HFFc6 (cell line): ENCODE results near the gene ARF6. TPM values are rescaled to one million over a fixed set of nuclear protein-coding genes. Genes with fewer than 3 reads are reported as not detected.

Source experiments
- DNase-seq: peaks from one replicate; pipeline ENCODE4 v3.0.0-alpha.2; 2018
- H3K27ac Mint-ChIP-seq: 2 replicates; pipeline ENCODE4 v1.8.0; 2020; ENCODE audit warnings: mild to moderate bottlenecking, mixed read lengths
- H3K27me3 Mint-ChIP-seq: 2 replicates; pipeline ENCODE4 v1.8.0; 2021; ENCODE audit warnings: mild to moderate bottlenecking, moderate library complexity, mixed read lengths; ENCODE audit not compliant: insufficient read depth
- H3K36me3 Mint-ChIP-seq: 2 replicates; pipeline ENCODE4 v1.8.0; 2021; ENCODE audit warnings: low read depth, mixed read lengths
- H3K4me1 Mint-ChIP-seq: 2 replicates; pipeline ENCODE4 v1.8.0; 2020; ENCODE audit warnings: low read depth, mixed read lengths
- H3K4me3 Mint-ChIP-seq: 2 replicates; pipeline ENCODE4 v1.8.0; 2020; ENCODE audit warnings: mild to moderate bottlenecking, moderate library complexity, mixed read lengths
- H3K9me3 Mint-ChIP-seq: 2 replicates; pipeline ENCODE4 v1.8.0; 2020; ENCODE audit warnings: mild to moderate bottlenecking, mixed read lengths
- total RNA-seq, 6 experiments: library from RNA; stranded (reverse); fragmentation: NEBNext Ultra II Directional; extraction: Animal tissue kit (Norgen Biotek cat#: 25700); gene quantifications; 2 replicates in 1 of 6; 3 replicates in 5 of 6; pipeline ENCODE4 v1.2.3, GENCODE V29; 2021
- TF ChIP-seq, protein P1 (sequence below): fragments of 200-600 bp; sonication (generic); IDR thresholded peaks from 2 replicates; pipeline ENCODE4 v1.5.0; 2021; ENCODE audit warnings: antibody characterized with exemption, mild to moderate bottlenecking

ARF6 gene
- total RNA-seq, 6 experiments from 2014 or later = 92.2 to 111 (median 94.7) TPM

DNA sequence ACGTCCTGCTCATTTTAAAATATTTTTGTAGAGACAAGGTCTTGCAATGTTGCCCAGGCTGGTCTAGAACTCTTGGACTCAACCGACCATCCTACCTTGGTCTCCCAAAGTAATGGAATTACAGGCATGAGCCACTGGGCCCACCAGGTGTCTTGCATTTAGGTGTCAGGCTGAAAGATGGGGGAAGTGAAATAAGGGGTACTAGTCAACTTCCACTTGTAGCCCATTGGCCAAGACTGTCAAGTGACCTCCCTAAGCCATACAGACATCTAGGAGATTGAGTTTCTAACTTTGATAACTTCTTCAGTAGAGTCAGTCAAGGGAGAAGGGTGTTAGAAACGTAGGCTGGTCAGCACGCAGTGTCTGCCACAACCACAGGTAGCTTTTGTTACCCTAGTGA, 32.0 kb downstream of the ARF6 start:
- Mint-ChIP-seq H3K27ac (no peak overlapping the region), H3K36me3 (no peaks in the 10 kb centered on the region), H3K4me3 (no peak overlapping the region), H3K27me3 (no peaks in the 10 kb centered on the region), H3K4me1 (peaks cover 12% of the 10 kb centered on the region; the same call in 1 of the 2 replicates), H3K9me3 (no peaks in the 10 kb centered on the region)
- DNase-seq = no peak
- TF ChIP-seq, protein P1, sequence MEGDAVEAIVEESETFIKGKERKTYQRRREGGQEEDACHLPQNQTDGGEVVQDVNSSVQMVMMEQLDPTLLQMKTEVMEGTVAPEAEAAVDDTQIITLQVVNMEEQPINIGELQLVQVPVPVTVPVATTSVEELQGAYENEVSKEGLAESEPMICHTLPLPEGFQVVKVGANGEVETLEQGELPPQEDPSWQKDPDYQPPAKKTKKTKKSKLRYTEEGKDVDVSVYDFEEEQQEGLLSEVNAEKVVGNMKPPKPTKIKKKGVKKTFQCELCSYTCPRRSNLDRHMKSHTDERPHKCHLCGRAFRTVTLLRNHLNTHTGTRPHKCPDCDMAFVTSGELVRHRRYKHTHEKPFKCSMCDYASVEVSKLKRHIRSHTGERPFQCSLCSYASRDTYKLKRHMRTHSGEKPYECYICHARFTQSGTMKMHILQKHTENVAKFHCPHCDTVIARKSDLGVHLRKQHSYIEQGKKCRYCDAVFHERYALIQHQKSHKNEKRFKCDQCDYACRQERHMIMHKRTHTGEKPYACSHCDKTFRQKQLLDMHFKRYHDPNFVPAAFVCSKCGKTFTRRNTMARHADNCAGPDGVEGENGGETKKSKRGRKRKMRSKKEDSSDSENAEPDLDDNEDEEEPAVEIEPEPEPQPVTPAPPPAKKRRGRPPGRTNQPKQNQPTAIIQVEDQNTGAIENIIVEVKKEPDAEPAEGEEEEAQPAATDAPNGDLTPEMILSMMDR = no peak

DNA sequence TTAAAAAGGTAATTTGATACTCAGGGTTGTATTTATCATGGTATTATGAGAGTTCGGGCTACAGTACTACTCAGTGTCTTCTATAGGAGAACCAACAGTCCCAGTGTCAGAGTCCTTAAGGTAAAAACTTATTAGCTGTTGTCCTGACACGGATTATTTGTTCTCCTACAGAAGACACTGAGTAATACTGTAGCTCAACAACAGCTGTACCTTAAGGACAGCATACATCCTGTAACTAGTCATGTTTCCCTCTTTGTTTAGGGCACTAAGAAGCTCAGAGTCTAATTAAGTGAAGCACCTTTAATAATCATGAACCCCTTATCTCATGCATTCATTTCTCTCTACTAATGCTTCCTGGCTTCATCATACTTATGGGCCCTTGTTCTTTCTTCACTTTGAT, 33.9 kb downstream of the ARF6 start:
- TF ChIP-seq, protein P1 = no peak
- Mint-ChIP-seq H3K27me3 (no peaks in the 10 kb centered on the region), H3K9me3 (no peaks in the 10 kb centered on the region), H3K27ac (no peak overlapping the region), H3K36me3 (no peaks in the 10 kb centered on the region), H3K4me1 (peaks cover 15% of the 10 kb centered on the region), H3K4me3 (no peak overlapping the region)
- DNase-seq = no peak

DNA sequence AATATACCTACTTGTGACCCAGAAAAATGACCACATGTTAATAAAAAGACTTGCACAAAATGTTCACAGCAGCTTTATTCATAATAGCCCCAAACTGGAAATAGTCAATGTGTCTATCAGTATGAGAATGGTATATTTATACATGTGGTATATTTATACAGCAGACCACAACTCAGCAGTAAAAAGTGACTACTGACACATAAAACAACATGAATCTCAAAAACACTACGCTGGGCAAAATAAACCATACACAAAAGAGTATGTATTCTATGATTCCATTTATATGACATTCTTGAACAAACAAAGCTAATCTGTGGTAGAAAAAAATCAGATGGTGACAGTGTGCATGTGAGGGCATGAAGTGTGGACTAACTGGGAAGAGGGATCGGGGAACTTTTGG, 35.1 kb downstream of the ARF6 start:
- Mint-ChIP-seq H3K27ac (no peak overlapping the region), H3K27me3 (no peaks in the 10 kb centered on the region), H3K4me3 (no peak overlapping the region), H3K4me1 (peaks cover 19% of the 10 kb centered on the region), H3K9me3 (no peaks in the 10 kb centered on the region), H3K36me3 (no peaks in the 10 kb centered on the region)
- no peak for DNase-seq
- TF ChIP-seq, protein P1 = no peak

DNA sequence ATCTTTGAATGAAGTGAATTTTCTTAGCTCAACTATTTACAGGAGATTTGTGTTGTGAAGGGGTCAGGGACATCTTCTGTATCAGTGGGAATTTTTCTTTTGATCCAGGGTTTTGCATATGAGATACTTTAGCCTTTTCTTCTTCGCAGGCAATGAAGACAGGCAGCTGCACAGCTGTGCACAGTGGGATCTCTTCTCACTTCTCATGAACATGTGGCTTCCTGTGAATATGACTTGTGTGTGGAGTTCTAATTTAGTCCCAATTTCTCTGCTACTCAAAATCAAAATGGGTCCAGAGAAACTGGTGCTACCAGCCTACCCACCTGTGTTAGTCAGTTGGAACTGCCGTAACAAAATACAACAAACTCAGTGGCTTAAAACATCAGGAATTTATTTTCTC, 37.8 kb downstream of the ARF6 start:
- H3K4me1 Mint-ChIP-seq = peaks cover 19% of the 10 kb centered on the region
- TF ChIP-seq, protein P1 = no peak
- no peak overlapping the region for H3K27ac Mint-ChIP-seq
- H3K9me3 Mint-ChIP-seq = no peaks in the 10 kb centered on the region
- no peaks in the 10 kb centered on the region for H3K27me3 Mint-ChIP-seq
- DNase-seq = no peak
- no peaks in the 10 kb centered on the region for H3K36me3 Mint-ChIP-seq
- no peak overlapping the region for H3K4me3 Mint-ChIP-seq

DNA sequence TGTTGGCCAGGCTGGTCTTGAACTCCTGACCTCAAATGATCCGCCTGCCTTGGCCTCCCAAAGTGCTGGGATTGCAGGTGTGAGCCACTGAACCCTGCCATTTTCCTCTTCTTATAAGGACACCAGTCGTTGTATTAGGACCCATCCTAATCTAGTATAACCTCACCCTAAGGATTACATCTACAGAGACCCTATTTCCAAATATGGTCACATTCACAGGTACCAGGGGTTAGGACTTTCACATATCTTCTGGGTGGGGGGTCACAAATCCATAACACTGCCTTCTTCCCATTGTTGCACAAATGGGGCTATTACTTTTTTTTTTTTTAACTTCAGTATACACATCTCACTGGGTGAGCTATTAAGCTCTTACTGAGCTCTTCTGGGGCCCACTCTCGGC, 38.6 kb downstream of the ARF6 start:
- H3K4me1 Mint-ChIP-seq = peaks cover 19% of the 10 kb centered on the region
- no peak overlapping the region for H3K4me3 Mint-ChIP-seq
- no peak for DNase-seq
- TF ChIP-seq, protein P1 = no peak
- H3K9me3 Mint-ChIP-seq = peaks cover 3% of the 10 kb centered on the region; the same call in 1 of the 2 replicates
- no peak overlapping the region; the same call in 1 of the 2 replicates for H3K27ac Mint-ChIP-seq
- H3K36me3 Mint-ChIP-seq = peaks cover 4% of the 10 kb centered on the region
- no peaks in the 10 kb centered on the region for H3K27me3 Mint-ChIP-seq

DNA sequence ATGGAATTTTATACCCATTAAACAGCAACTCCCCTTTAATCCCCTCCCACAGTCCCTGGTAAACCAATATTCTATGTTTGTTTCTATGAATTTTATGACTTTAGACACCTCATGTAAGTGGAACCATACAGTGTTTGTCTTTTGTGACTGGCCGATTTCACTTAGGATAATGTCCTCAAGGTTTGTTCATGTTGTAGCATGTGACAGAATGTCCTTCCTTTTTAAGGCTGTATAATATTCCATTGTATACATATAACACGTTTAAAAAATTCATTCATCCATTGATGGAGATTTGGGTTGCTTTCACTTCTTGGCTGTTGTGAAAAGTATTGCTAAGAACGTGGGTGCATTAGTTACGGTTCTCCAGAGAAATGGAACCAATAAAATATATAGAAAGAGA, 40.2 kb downstream of the ARF6 start:
- DNase-seq = no peak
- H3K4me3 Mint-ChIP-seq = no peak overlapping the region
- peaks cover 19% of the 10 kb centered on the region for H3K4me1 Mint-ChIP-seq
- H3K36me3 Mint-ChIP-seq = peaks cover 9% of the 10 kb centered on the region
- TF ChIP-seq, protein P1 = no peak
- no peak overlapping the region for H3K27ac Mint-ChIP-seq
- H3K27me3 Mint-ChIP-seq = no peaks in the 10 kb centered on the region
- peaks cover 8% of the 10 kb centered on the region for H3K9me3 Mint-ChIP-seq
